A673 (cell line): ENCODE measurements around the gene KCNIP1. TPM values are rescaled to one million over a fixed set of nuclear protein-coding genes. Genes with fewer than 3 reads are reported as not detected.

Source experiments
- BruUV-seq: library from RNA; stranded (reverse); fragments of 400-500 nt; replicated peaks from 2 replicates; lab custom pipeline; 2021; lab: Mats Ljungman, UMichigan
- CTCF ChIA-PET: fragments of 300-600 bp; sonication (Branson Sonifier 250); formaldehyde crosslinking; loops from one replicate; lab custom pipeline; 2022; ENCODE audit warnings: antibody characterized with exemption; lab: Charles Lee
- POLR2A ChIA-PET: fragments of 300-600 bp; sonication (Branson Sonifier 250); formaldehyde crosslinking; loops from one replicate; lab custom pipeline; 2022; ENCODE audit warnings: antibody characterized with exemption; ENCODE audit not compliant: low non-redundant PET; lab: Charles Lee
- DNase-seq: peaks from one replicate; pipeline ENCODE4 v3.0.0-alpha.2; 2015; ENCODE audit warnings: low spot score
- H3K27ac ChIP-seq: fragments of 200-600 bp; sonication (generic); 2 replicates; pipeline ENCODE4 v1.5.1; 2016; ENCODE audit warnings: mixed run types, low read depth, mild to moderate bottlenecking, mixed read lengths, antibody characterized with exemption, low read length; ENCODE audit not compliant: poor library complexity, severe bottlenecking
- H3K27me3 ChIP-seq: fragments of 200-600 bp; sonication (generic); replicated peaks from 2 replicates; pipeline ENCODE4 v1.6.1; 2017; ENCODE audit warnings: mixed run types, low read depth, mild to moderate bottlenecking, mixed read lengths, antibody characterized with exemption, low read length; ENCODE audit not compliant: insufficient read depth, poor library complexity
- H3K36me3 ChIP-seq: fragments of 200-600 bp; sonication (generic); 2 replicates; pipeline ENCODE4 v1.6.1; 2016; ENCODE audit warnings: mixed run types, mild to moderate bottlenecking, mixed read lengths, antibody characterized with exemption, low read length; ENCODE audit not compliant: insufficient read depth, poor library complexity, severe bottlenecking
- H3K4me1 ChIP-seq: fragments of 200-600 bp; sonication (generic); 2 replicates; pipeline ENCODE4 v1.6.1; 2017; ENCODE audit warnings: mixed run types, mild to moderate bottlenecking, mixed read lengths, antibody characterized with exemption, low read length; ENCODE audit not compliant: insufficient read depth, poor library complexity, severe bottlenecking
- H3K4me3 ChIP-seq: fragments of 200-600 bp; sonication (generic); 2 replicates; pipeline ENCODE4 v1.5.1; 2016; ENCODE audit warnings: low read depth, mixed run types, mild to moderate bottlenecking, mixed read lengths, low read length; ENCODE audit not compliant: poor library complexity, severe bottlenecking
- H3K9me3 ChIP-seq: fragments of 200-600 bp; sonication (generic); 2 replicates; pipeline ENCODE4 v1.6.1; 2016; ENCODE audit warnings: mixed run types, low read depth, mild to moderate bottlenecking, mixed read lengths, antibody characterized with exemption, low read length; ENCODE audit not compliant: poor library complexity, severe bottlenecking
- CTCF ChIP-seq: fragments of 300-800, 200-600 bp; sonication (generic); conservative IDR thresholded peaks from 2 replicates; pipeline ENCODE4 v1.5.1; 2017; ENCODE audit warnings: low read depth, mild to moderate bottlenecking, antibody characterized with exemption, low read length, moderate library complexity, mixed read lengths
- EZH2 ChIP-seq: fragments of 200-600 bp; sonication (generic); IDR thresholded peaks from 2 replicates; pipeline ENCODE4 v1.6.1; 2017; ENCODE audit warnings: borderline replicate concordance, low read depth, mild to moderate bottlenecking, mixed read lengths, antibody characterized with exemption, low read length; ENCODE audit not compliant: poor library complexity, severe bottlenecking
- intact Hi-C: fragments of 100-400 bp; cut with micrococcal nuclease; formaldehyde crosslinking; loops from one replicate; pipeline ENCODE4 v1.10.0; 2022; ENCODE audit not compliant: unreplicated experiment
- total RNA-seq: library from RNA; stranded (reverse); gene quantifications from 2 replicates; pipeline ENCODE4 v1.2.3, GENCODE V29; 2021

KCNIP1 gene
- total RNA-seq, 1 experiment from 2014 or later: 3.7 TPM

GRCh38 chr5:170475294-170476000 is 28.4 kb upstream of the KCNIP1 start:
- no peak for TF ChIP-seq EZH2
- TF ChIP-seq CTCF: no peak
- Histone ChIP-seq H3K27ac (no peak overlapping the region), H3K4me3 (no peak overlapping the region), H3K9me3 (no peaks in the 10 kb centered on the region), H3K4me1 (no peaks in the 10 kb centered on the region), H3K27me3 (no peaks in the 10 kb centered on the region), H3K36me3 (no peaks in the 10 kb centered on the region)
- BruUV-seq: no TSS peak
- no peak for DNase-seq
- ChIA-PET CTCF (no interaction called here), POLR2A (no interaction called here)
- intact Hi-C loops: no loop called here

DNA sequence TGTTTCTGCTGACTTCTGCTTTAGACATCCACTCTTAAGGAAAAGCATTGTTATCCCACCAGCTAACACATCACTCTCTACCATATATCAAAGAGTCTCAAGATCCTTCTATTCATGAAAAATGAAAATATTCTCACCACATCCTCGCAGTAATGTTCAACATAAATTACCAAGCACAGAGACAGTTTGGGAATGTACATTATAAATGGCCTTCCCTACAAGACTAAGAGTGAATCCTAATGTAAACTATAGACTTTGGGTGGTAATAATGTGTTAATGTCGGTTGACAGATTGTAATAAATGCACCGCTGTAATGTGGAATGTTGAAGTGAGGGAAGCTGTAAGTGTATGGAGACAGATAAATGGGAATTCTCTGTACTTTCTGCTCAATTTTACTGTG is 27.1 kb upstream of the KCNIP1 start:
- H3K9me3 ChIP-seq: no peaks in the 10 kb centered on the region
- no peak for DNase-seq
- POLR2A ChIA-PET: no interaction called here
- H3K27ac ChIP-seq: no peak overlapping the region
- H3K27me3 ChIP-seq: no peaks in the 10 kb centered on the region
- BruUV-seq: no TSS peak
- CTCF ChIA-PET: no interaction called here
- intact Hi-C loops: no loop called here
- H3K4me3 ChIP-seq: no peak overlapping the region
- TF ChIP-seq EZH2 (no peak), CTCF (no peak)
- H3K4me1 ChIP-seq: no peaks in the 10 kb centered on the region
- H3K36me3 ChIP-seq: no peaks in the 10 kb centered on the region

DNA sequence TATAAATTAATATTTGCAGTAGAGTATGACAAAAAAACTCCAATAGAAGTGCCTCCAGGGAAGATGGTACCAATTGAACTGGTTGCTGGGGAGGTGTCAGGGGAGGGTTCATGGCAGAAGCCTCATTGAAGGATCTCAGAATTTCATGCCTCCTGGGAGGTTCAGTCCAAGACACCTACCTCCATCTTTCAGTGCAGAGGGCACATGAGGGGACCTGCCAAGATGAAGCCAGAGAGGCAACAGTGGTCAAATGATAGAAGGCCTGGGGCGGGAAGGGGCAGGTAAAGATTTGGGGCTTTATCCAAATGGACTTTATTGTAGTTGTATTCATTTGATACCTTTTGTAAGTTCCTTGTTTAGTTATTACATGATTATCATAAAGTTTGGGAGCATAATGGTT is 25.9 kb upstream of the KCNIP1 start:
- H3K36me3 ChIP-seq: no peaks in the 10 kb centered on the region
- no peak for DNase-seq
- BruUV-seq: no TSS peak
- no peaks in the 10 kb centered on the region for H3K9me3 ChIP-seq
- TF ChIP-seq CTCF (no peak), EZH2 (no peak)
- no peaks in the 10 kb centered on the region for H3K4me1 ChIP-seq
- ChIA-PET POLR2A (no interaction called here), CTCF (no interaction called here)
- intact Hi-C loops: no loop called here
- H3K4me3 ChIP-seq: no peak overlapping the region
- no peaks in the 10 kb centered on the region for H3K27me3 ChIP-seq
- no peak overlapping the region for H3K27ac ChIP-seq
